Measurements from ENCODE around the gene DLG2.
"Not testable (repeated sequence)": the region's sequence is repeated elsewhere in the genome, so short reads cannot be mapped to it uniquely, and the experiment has no call there.

DLG2 gene

GRCh38 chr11:84384731-84385130 is 1242.4 kb downstream of the DLG2 start:
- DNase-seq (ENCODE audit: low read depth in 3 of 3): no peak

GRCh38 chr11:84383576-84383975 is 1243.6 kb downstream of the DLG2 start:
- no peak for DNase-seq (ENCODE audit: low read depth in 3 of 3)

GRCh38 chr11:84381666-84382065 is 1245.5 kb downstream of the DLG2 start:
- DNase-seq (ENCODE audit: low read depth in 3 of 3): no peak

GRCh38 chr11:84372381-84372950 is 1254.7 kb downstream of the DLG2 start:
- DNase-seq (ENCODE audit: low read depth in 3 of 3): no peak

- no peak for DNase-seq (ENCODE audit: low read depth in 3 of 3)
Observed at GRCh38 chr11:84358034-84358433, 1269.1 kb downstream of the DLG2 start.

- no peak for DNase-seq (ENCODE audit: low read depth in 3 of 3)
Observed at GRCh38 chr11:84355911-84356310, 1271.2 kb downstream of the DLG2 start.

- no peak for DNase-seq (ENCODE audit: low read depth in 3 of 3)
Observed at GRCh38 chr11:84345597-84345996, 1281.5 kb downstream of the DLG2 start.

- DNase-seq (ENCODE audit: low read depth in 3 of 3): no peak
Observed at GRCh38 chr11:84345027-84345426, 1282.1 kb downstream of the DLG2 start.

GRCh38 chr11:84339796-84340195 is 1287.3 kb downstream of the DLG2 start:
- no peak for DNase-seq (ENCODE audit: low read depth in 3 of 3)

- no peak for DNase-seq (ENCODE audit: low read depth in 3 of 3)
Observed at GRCh38 chr11:84333221-84333620, 1293.9 kb downstream of the DLG2 start.

GRCh38 chr11:84322211-84322610 is 1304.9 kb downstream of the DLG2 start:
- no peak for DNase-seq (ENCODE audit: low read depth in 3 of 3)

GRCh38 chr11:84319863-84320262 is 1307.3 kb downstream of the DLG2 start:
- no peak for DNase-seq (ENCODE audit: low read depth in 3 of 3)

- no peak for DNase-seq (ENCODE audit: low read depth in 3 of 3)
Observed at GRCh38 chr11:84316866-84317555, 1310.1 kb downstream of the DLG2 start.

- DNase-seq (ENCODE audit: low read depth in 3 of 3): no peak
Observed at GRCh38 chr11:84313830-84314359, 1313.2 kb downstream of the DLG2 start.

- no peak for DNase-seq (ENCODE audit: low read depth in 3 of 3)
Observed at GRCh38 chr11:84310268-84310667, 1316.9 kb downstream of the DLG2 start.

- not testable (repeated sequence) for DNase-seq (ENCODE audit: low read depth in 3 of 3)
Observed at GRCh38 chr11:84308491-84308890, 1318.7 kb downstream of the DLG2 start.

- DNase-seq (ENCODE audit: low read depth in 3 of 3): no peak
Observed at GRCh38 chr11:84300092-84300491, 1327.1 kb downstream of the DLG2 start.

GRCh38 chr11:84297570-84297969 is 1329.6 kb downstream of the DLG2 start:
- no peak for DNase-seq (ENCODE audit: low read depth in 3 of 3)

GRCh38 chr11:84295815-84296214 is 1331.3 kb downstream of the DLG2 start:
- no peak for DNase-seq (ENCODE audit: low read depth in 3 of 3)

- no peak for DNase-seq (ENCODE audit: low read depth in 3 of 3)
Observed at GRCh38 chr11:84292955-84293354, 1334.2 kb downstream of the DLG2 start.

- no peak for DNase-seq (ENCODE audit: low read depth in 3 of 3)
Observed at GRCh38 chr11:84292006-84292405, 1335.1 kb downstream of the DLG2 start.

GRCh38 chr11:84290647-84291046 is 1336.5 kb downstream of the DLG2 start:
- DNase-seq (ENCODE audit: low read depth in 3 of 3): no peak

GRCh38 chr11:84289381-84289906 is 1337.7 kb downstream of the DLG2 start:
- DNase-seq (ENCODE audit: low read depth in 3 of 3): no peak
